ENCODE data around the gene ITPR1.

ITPR1 gene

GRCh38 chr3:4497843-4498324, 4.7 kb downstream of the ITPR1 start:
- TF ChIP-seq CTCF (IDR thresholded peaks at IDR 0.05; ENCODE audit: low read depth, low read length): no peak
- DNase-seq (ENCODE audit: extremely low read depth, low read depth): no peak

- DNase-seq (ENCODE audit: extremely low read depth, low read depth): no peak
- TF ChIP-seq CTCF (IDR thresholded peaks at IDR 0.05; ENCODE audit: low read depth, low read length): no peak
These were observed 5.3 kb downstream of the ITPR1 start for GRCh38 chr3:4498446-4498845.

- no peak for TF ChIP-seq CTCF (IDR thresholded peaks at IDR 0.05; ENCODE audit: low read depth, low read length)
- DNase-seq (ENCODE audit: extremely low read depth, low read depth): no peak
These were observed 8.3 kb downstream of the ITPR1 start for GRCh38 chr3:4501437-4501836.

GRCh38 chr3:4501927-4502326, 8.8 kb downstream of the ITPR1 start:
- no peak for TF ChIP-seq CTCF (IDR thresholded peaks at IDR 0.05; ENCODE audit: low read depth, low read length)
- DNase-seq (ENCODE audit: extremely low read depth, low read depth): no peak

- no peak for TF ChIP-seq CTCF (IDR thresholded peaks at IDR 0.05; ENCODE audit: low read depth, low read length)
- DNase-seq (ENCODE audit: extremely low read depth, low read depth): no peak
These were observed 9.9 kb downstream of the ITPR1 start for GRCh38 chr3:4503050-4503449.

GRCh38 chr3:4504340-4505261, 11.5 kb downstream of the ITPR1 start:
- no peak for DNase-seq (ENCODE audit: extremely low read depth, low read depth)

More at GRCh38 chr3:4504340-4505261, 11.5 kb downstream of the ITPR1 start:
- no peak for TF ChIP-seq CTCF (IDR thresholded peaks at IDR 0.05; ENCODE audit: low read depth, low read length)
